GM12878 (cell line): ENCODE results near the gene PRODH. TPM values are rescaled to one million over a fixed set of nuclear protein-coding genes. Genes with fewer than 3 reads are reported as not detected.

Source experiments
- ATAC-seq: fragments of 200-7000 bp; cut with Tn5 transposase; 3 replicates; pipeline ENCODE4 v1.9.1; 2020; ENCODE audit warnings: mild to moderate bottlenecking, moderate library complexity
- BruUV-seq: library from RNA; stranded (reverse); fragments of 400-500 nt; replicated peaks from 2 replicates; lab custom pipeline; 2021; lab: Mats Ljungman, UMichigan
- CTCF ChIA-PET: fragments of 300-600 bp; sonication (Branson Sonifier 250); formaldehyde crosslinking; extraction: SDS; loops from one replicate; lab custom pipeline; 2021; ENCODE audit warnings: inconsistent platforms; lab: Yijun Ruan, JAX
- POLR2A ChIA-PET: fragments of 350-600 bp; formaldehyde crosslinking; extraction: SDS; loops from one replicate; lab custom pipeline; 2021; ENCODE audit warnings: inconsistent platforms; lab: Charles Lee
- RAD21 ChIA-PET: fragments of 300-600 bp; sonication (Branson Sonifier 250); formaldehyde crosslinking; loops from one replicate; lab custom pipeline; 2023; ENCODE audit warnings: antibody characterized with exemption; ENCODE audit not compliant: unreplicated experiment; lab: Charles Lee
- SMC1A ChIA-PET: fragments of 300-600 bp; sonication (Branson Sonifier 250); formaldehyde crosslinking; loops from one replicate; lab custom pipeline; 2023; ENCODE audit not compliant: unreplicated experiment, uncharacterized antibody; lab: Charles Lee
- DNase-seq: peaks from one replicate; pipeline ENCODE4 v3.0.0-alpha.2; 2011; ENCODE audit warnings: low read depth, low spot score
- FAIRE-seq: peaks from 3 replicates; lab custom pipeline; 2011; peaks lifted over from hg19 to GRCh38; lab: Jason Lieb, UNC
- H2AFZ ChIP-seq: 2 replicates; pipeline ENCODE4 v1.6.0; 2011; ENCODE audit warnings: low read depth, low read length, control low read depth; ENCODE audit not compliant: control insufficient read depth
- H3K27ac ChIP-seq: 2 replicates; pipeline ENCODE4 v1.5.1; 2011; ENCODE audit warnings: control low read depth; ENCODE audit not compliant: control insufficient read depth, insufficient read depth
- H3K27me3 ChIP-seq, 2 experiments: replicated peaks in 1 of 2; 2 replicates each; pipeline versions ENCODE4 v1.6.0 to v1.6.1; 2011; ENCODE audit warnings: low read length in 1 of 2; ENCODE audit not compliant: control insufficient read depth in 2 of 2, insufficient read depth in 2 of 2
- H3K36me3 ChIP-seq, 2 experiments: 2 replicates each; pipeline ENCODE4 v1.5.1; 2011; ENCODE audit warnings: low read length in 1 of 2; ENCODE audit not compliant: control insufficient read depth in 2 of 2, insufficient read depth in 2 of 2
- H3K4me1 ChIP-seq: 2 replicates; pipeline ENCODE4 v1.6.1; 2011; ENCODE audit warnings: mild to moderate bottlenecking, low read length, moderate library complexity, mixed read lengths; ENCODE audit not compliant: control insufficient read depth, insufficient read depth
- H3K4me2 ChIP-seq: 2 replicates; pipeline ENCODE4 v1.6.0; 2011; ENCODE audit warnings: control low read depth; ENCODE audit not compliant: control insufficient read depth, insufficient read depth
- H3K4me3 ChIP-seq: fragments of 200-600 bp; sonication (generic); 2 replicates; pipeline ENCODE4 v1.5.1; 2016
- H3K79me2 ChIP-seq: 2 replicates; pipeline ENCODE4 v1.6.0; 2011; ENCODE audit warnings: low read length; ENCODE audit not compliant: control insufficient read depth, insufficient read depth
- H3K9ac ChIP-seq: 2 replicates; pipeline ENCODE4 v1.8.0; 2011; ENCODE audit warnings: low read length, control low read depth, mixed read lengths; ENCODE audit not compliant: control insufficient read depth, insufficient read depth
- H3K9me3 ChIP-seq: replicated peaks from 3 replicates; pipeline ENCODE4 v1.5.1; 2011; ENCODE audit warnings: mild to moderate bottlenecking, low read length; ENCODE audit not compliant: control insufficient read depth, insufficient read depth
- H4K20me1 ChIP-seq: 2 replicates; pipeline ENCODE4 v1.6.0; 2011; ENCODE audit not compliant: control insufficient read depth, insufficient read depth
- BHLHE40 ChIP-seq, 2 experiments: fragments of 450-650 bp in 1 of 2; IDR thresholded peaks; 2 replicates each; pipeline ENCODE4 v1.6.1; 2011 to 2017; ENCODE audit warnings: low read depth in 2 of 2, borderline replicate concordance in 1 of 2, improper control_type of control experiment in 1 of 2, low read length in 1 of 2, mild to moderate bottlenecking in 1 of 2
- E2F8 ChIP-seq: fragments of 450-650 bp; IDR thresholded peaks from 2 replicates; pipeline ENCODE4 v1.6.1; 2018; ENCODE audit warnings: mild to moderate bottlenecking, low read depth, moderate library complexity; ENCODE audit not compliant: partially characterized antibody
- E4F1 ChIP-seq: fragments of 450-650 bp; IDR thresholded peaks from 2 replicates; pipeline ENCODE4 v1.6.1; 2018; ENCODE audit warnings: borderline replicate concordance, mild to moderate bottlenecking; ENCODE audit not compliant: partially characterized antibody
- EED ChIP-seq: sonication (generic); IDR thresholded peaks from 2 replicates; pipeline ENCODE4 v1.6.1; 2016; ENCODE audit warnings: antibody characterized with exemption, low read depth
- IRF4 ChIP-seq: IDR thresholded peaks from 2 replicates; pipeline ENCODE4 v1.6.1; 2011; ENCODE audit warnings: low read depth, low read length
- KDM1A ChIP-seq: fragments of 200-600 bp; sonication (generic); IDR thresholded peaks from 2 replicates; pipeline ENCODE4 v1.6.1; 2016; ENCODE audit warnings: borderline replicate concordance
- NBN ChIP-seq: fragments of 450-650 bp; IDR thresholded peaks from 2 replicates; pipeline ENCODE4 v1.6.1; 2016
- NR2C2 ChIP-seq: IDR thresholded peaks from 2 replicates; pipeline ENCODE4 v1.6.1; 2011; ENCODE audit warnings: borderline replicate concordance, low read depth; ENCODE audit not compliant: control insufficient read depth, insufficient read length
- PML ChIP-seq: IDR thresholded peaks from 2 replicates; pipeline ENCODE4 v1.6.1; 2012; ENCODE audit warnings: low read length, inconsistent platforms
- RELA ChIP-seq: fragments of 450-650 bp; IDR thresholded peaks from 2 replicates; pipeline ENCODE4 v1.8.0; 2014; ENCODE audit warnings: borderline replicate concordance; ENCODE audit not compliant: partially characterized antibody
- SMARCA5 ChIP-seq: fragments of 450-650 bp; IDR thresholded peaks from 2 replicates; pipeline ENCODE4 v1.6.1; 2017; ENCODE audit warnings: mild to moderate bottlenecking
- USF1 ChIP-seq: IDR thresholded peaks from 2 replicates; pipeline ENCODE4 v1.6.1; 2011; ENCODE audit warnings: borderline replicate concordance, low read depth, mild to moderate bottlenecking, moderate library complexity, mixed read lengths, low read length; ENCODE audit not compliant: insufficient read depth; ENCODE audit errors: extremely low read length
- ZBTB4 ChIP-seq: fragments of 450-650 bp; formaldehyde crosslinking; IDR thresholded peaks from 2 replicates; pipeline ENCODE4 v1.4.0; 2022; ENCODE audit warnings: mild to moderate bottlenecking, moderate library complexity
- ZNF24 ChIP-seq: fragments of 450-650 bp; IDR thresholded peaks from 2 replicates; pipeline ENCODE4 v1.6.1; 2017; ENCODE audit warnings: antibody characterized with exemption, mild to moderate bottlenecking
- WGBS: methylation state at CpG from one replicate; pipeline ENCODE4 v1.1.6; 2016; ENCODE audit warnings: low lambda C conversion rate; ENCODE audit not compliant: insufficient replicate concordance, insufficient coverage; ENCODE audit errors: missing lambda C conversion rate; 5-methylcytosine and 5-hydroxymethylcytosine counted together
- in situ Hi-C: fragments of 300-500 bp; cut with MboI; formaldehyde crosslinking; loops from 9 replicates; pipeline ENCODE4 v1.14.3; 2018; ENCODE audit warnings: mixed read lengths
- intact Hi-C: fragments of 100-400 bp; cut with micrococcal nuclease; formaldehyde crosslinking; loops from one replicate; pipeline ENCODE4 v1.14.2; 2022; ENCODE audit not compliant: unreplicated experiment
- polyA plus RNA-seq, 11 experiments: library from polyadenylated mRNA; depleted of rRNA in 4 of 11; unstranded in 6 of 11; stranded (reverse) in 5 of 11; fragments of >200 nt; fragmentation: Nextera tagmentation in 4 of 11; fragmentation: Illumina TruSeq in 1 of 11; extraction: Ambion mirVana in 4 of 11; extraction: Trizol in 1 of 11; gene quantifications; 1 replicate in 1 of 11; 2 replicates in 10 of 11; pipeline versions ENCODE4 v1.2.1 to v1.2.3, GENCODE V29; 2011 to 2016; ENCODE audit warnings: inconsistent platforms in 2 of 11, missing spikeins in 2 of 11, low read depth in 1 of 11
- total RNA-seq, 4 experiments: library from RNA; depleted of rRNA in 3 of 4; stranded (reverse); fragments of >200 nt in 3 of 4; fragmentation: Illumina TruSeq in 1 of 4; extraction: Trizol in 1 of 4; gene quantifications; 2 replicates each; pipeline versions ENCODE4 v1.2.1 to v1.2.3, GENCODE V29; 2013 to 2021

The PRODH gene
- total and polyA plus RNA-seq, 10 of the 15 experiments (the other 5 are each of a cell fraction or from before 2014, with no cell fraction given), result 0.03 to 0.10 (median 0.07) TPM; not detected in 6

- TF ChIP-seq RELA (no peak), ZBTB4 (CRISPR knock-in tag) (no peak)
Observed at GRCh38 chr22:18979957-18980356, 43.9 kb upstream of the PRODH start (continued).

- H3K27ac ChIP-seq, result no peak overlapping the region
- no peak overlapping the region for H3K4me2 ChIP-seq
- H3K9ac ChIP-seq, result no peak overlapping the region
- 38% methylated on average over 9 of the region's 9 CpGs for WGBS
- no peaks in the 10 kb centered on the region; a peak in 1 of 4 replicates for H3K27me3 ChIP-seq
- no peaks in the 10 kb centered on the region for H4K20me1 ChIP-seq
- no TSS peak for BruUV-seq
- no peaks in the 10 kb centered on the region for H3K36me3 ChIP-seq
- no peak for DNase-seq
- in situ Hi-C loops (no loop called here), intact Hi-C loops (no loop called here)
- ChIA-PET SMC1A (no interaction called here), CTCF (no interaction called here), POLR2A (no interaction called here), RAD21 (no interaction called here)
- H2AFZ ChIP-seq, result no peak overlapping the region
- no peaks in the 10 kb centered on the region for H3K79me2 ChIP-seq
- H3K9me3 ChIP-seq, result no peaks in the 10 kb centered on the region; the same call in 2 of the 3 replicates
- ATAC-seq, result no peak
- H3K4me3 ChIP-seq, result no peak overlapping the region
- H3K4me1 ChIP-seq, result no peaks in the 10 kb centered on the region
- FAIRE-seq, result no peak
- TF ChIP-seq ZNF24 (no peak), BHLHE40 (IDR thresholded peaks at IDR 0.05; ENCODE audit: borderline replicate concordance in 1 of 2, low read depth in 2 of 2, low read length in 1 of 2) (no peak), NR2C2 (no peak), IRF4 (no peak), NBN (no peak), E2F8 (no peak), USF1 (no peak), SMARCA5 (no peak), E4F1 (no peak), KDM1A (no peak), PML (no peak), EED (no peak)
Observed at GRCh38 chr22:18978506-18978905, 42.4 kb upstream of the PRODH start.
